ENCODE measurements around the gene RAET1G.
"Not testable (repeated sequence)": the region's sequence is repeated elsewhere in the genome, so short reads cannot be mapped to it uniquely, and the experiment has no call there.

- TF ChIP-seq TAF1 (IDR thresholded peaks at IDR 0.05; ENCODE audit: control insufficient read depth, extremely low read depth, insufficient read depth, low read length, severe bottlenecking); MYNN (IDR thresholded peaks at IDR 0.05); MYNN (CRISPR knock-in tag; IDR thresholded peaks at IDR 0.05); ZNF79 (CRISPR knock-in tag; IDR thresholded peaks at IDR 0.05; ENCODE audit: low read depth); CREBBP (IDR thresholded peaks at IDR 0.05; ENCODE audit: low read depth, low read length); FOS (IDR thresholded peaks at IDR 0.05; ENCODE audit: extremely low read depth, insufficient read length); CTCF (IDR thresholded peaks at IDR 0.05 in 2 of 3, conservative IDR thresholded peaks at IDR 0.05 in 1 of 3; ENCODE audit: insufficient read depth in 2 of 3, low read depth in 1 of 3, low read length in 3 of 3); JUND (IDR thresholded peaks at IDR 0.05; ENCODE audit: borderline replicate concordance, low read depth, low read length); JUND (tag; IDR thresholded peaks at IDR 0.05; ENCODE audit: borderline replicate concordance, low read depth, low read length); PBX2 (CRISPR knock-in tag; IDR thresholded peaks at IDR 0.05; ENCODE audit: low read depth); PBX2 (tag; conservative IDR thresholded peaks at IDR 0.05; ENCODE audit: low read depth); EHMT2 (IDR thresholded peaks at IDR 0.05): not testable (repeated sequence)
- TF ChIP-seq, protein P1, sequence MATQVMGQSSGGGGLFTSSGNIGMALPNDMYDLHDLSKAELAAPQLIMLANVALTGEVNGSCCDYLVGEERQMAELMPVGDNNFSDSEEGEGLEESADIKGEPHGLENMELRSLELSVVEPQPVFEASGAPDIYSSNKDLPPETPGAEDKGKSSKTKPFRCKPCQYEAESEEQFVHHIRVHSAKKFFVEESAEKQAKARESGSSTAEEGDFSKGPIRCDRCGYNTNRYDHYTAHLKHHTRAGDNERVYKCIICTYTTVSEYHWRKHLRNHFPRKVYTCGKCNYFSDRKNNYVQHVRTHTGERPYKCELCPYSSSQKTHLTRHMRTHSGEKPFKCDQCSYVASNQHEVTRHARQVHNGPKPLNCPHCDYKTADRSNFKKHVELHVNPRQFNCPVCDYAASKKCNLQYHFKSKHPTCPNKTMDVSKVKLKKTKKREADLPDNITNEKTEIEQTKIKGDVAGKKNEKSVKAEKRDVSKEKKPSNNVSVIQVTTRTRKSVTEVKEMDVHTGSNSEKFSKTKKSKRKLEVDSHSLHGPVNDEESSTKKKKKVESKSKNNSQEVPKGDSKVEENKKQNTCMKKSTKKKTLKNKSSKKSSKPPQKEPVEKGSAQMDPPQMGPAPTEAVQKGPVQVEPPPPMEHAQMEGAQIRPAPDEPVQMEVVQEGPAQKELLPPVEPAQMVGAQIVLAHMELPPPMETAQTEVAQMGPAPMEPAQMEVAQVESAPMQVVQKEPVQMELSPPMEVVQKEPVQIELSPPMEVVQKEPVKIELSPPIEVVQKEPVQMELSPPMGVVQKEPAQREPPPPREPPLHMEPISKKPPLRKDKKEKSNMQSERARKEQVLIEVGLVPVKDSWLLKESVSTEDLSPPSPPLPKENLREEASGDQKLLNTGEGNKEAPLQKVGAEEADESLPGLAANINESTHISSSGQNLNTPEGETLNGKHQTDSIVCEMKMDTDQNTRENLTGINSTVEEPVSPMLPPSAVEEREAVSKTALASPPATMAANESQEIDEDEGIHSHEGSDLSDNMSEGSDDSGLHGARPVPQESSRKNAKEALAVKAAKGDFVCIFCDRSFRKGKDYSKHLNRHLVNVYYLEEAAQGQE (IDR thresholded peaks at IDR 0.05; ENCODE audit: borderline replicate concordance), result not testable (repeated sequence)
- TF ChIP-seq, protein P1 (CRISPR knock-in tag; IDR thresholded peaks at IDR 0.05; ENCODE audit: low read depth), result not testable (repeated sequence)
These were observed 4.1 kb upstream of the RAET1G start for GRCh38 chr6:149927025-149927424.
